HL-60 (cell line): ENCODE results near the gene RSU1.

Source experiments
- GABPA ChIP-seq: IDR thresholded peaks from 2 replicates; pipeline ENCODE4 v1.6.1; 2012; ENCODE audit warnings: low read depth
- POLR2AphosphoS5 ChIP-seq: IDR thresholded peaks from 2 replicates; pipeline ENCODE4 v1.6.1; 2012; ENCODE audit warnings: low read depth
- SPI1 ChIP-seq: IDR thresholded peaks from 2 replicates; pipeline ENCODE4 v1.6.1; 2012; ENCODE audit warnings: low read depth, mild to moderate bottlenecking, borderline replicate concordance
- TF ChIP-seq, protein P1 (sequence below): IDR thresholded peaks from one replicate; pipeline ENCODE4 v1.5.1; 2011; ENCODE audit warnings: low read length, control low read depth, inconsistent platforms; ENCODE audit not compliant: insufficient read depth
- TF ChIP-seq, protein P2 (sequence below): IDR thresholded peaks from 2 replicates; pipeline ENCODE4 v1.6.1; 2012; ENCODE audit warnings: low read depth; ENCODE audit not compliant: insufficient replicate concordance

DNA sequence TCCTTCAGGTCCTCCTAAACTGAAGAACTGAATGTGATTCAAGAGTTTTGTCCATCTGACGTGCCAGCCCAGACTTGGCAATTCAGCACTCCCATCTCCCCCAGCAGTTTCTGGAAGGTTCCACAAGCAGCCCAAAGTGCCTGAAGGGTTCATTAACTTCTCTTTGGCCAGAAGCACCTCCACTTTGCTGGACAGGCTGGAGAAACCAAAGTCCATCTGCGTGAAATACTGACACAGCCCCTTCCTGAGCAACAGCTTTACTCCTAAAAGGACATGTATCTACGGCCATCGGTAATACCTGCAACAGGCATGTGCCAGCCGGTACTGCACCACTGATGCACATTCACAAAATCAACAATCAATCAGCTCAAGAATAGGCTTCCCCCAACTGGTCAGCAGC, 48.5 kb downstream of the RSU1 start:
- TF ChIP-seq, protein P1, sequence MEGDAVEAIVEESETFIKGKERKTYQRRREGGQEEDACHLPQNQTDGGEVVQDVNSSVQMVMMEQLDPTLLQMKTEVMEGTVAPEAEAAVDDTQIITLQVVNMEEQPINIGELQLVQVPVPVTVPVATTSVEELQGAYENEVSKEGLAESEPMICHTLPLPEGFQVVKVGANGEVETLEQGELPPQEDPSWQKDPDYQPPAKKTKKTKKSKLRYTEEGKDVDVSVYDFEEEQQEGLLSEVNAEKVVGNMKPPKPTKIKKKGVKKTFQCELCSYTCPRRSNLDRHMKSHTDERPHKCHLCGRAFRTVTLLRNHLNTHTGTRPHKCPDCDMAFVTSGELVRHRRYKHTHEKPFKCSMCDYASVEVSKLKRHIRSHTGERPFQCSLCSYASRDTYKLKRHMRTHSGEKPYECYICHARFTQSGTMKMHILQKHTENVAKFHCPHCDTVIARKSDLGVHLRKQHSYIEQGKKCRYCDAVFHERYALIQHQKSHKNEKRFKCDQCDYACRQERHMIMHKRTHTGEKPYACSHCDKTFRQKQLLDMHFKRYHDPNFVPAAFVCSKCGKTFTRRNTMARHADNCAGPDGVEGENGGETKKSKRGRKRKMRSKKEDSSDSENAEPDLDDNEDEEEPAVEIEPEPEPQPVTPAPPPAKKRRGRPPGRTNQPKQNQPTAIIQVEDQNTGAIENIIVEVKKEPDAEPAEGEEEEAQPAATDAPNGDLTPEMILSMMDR = no peak
- TF ChIP-seq, protein P2, sequence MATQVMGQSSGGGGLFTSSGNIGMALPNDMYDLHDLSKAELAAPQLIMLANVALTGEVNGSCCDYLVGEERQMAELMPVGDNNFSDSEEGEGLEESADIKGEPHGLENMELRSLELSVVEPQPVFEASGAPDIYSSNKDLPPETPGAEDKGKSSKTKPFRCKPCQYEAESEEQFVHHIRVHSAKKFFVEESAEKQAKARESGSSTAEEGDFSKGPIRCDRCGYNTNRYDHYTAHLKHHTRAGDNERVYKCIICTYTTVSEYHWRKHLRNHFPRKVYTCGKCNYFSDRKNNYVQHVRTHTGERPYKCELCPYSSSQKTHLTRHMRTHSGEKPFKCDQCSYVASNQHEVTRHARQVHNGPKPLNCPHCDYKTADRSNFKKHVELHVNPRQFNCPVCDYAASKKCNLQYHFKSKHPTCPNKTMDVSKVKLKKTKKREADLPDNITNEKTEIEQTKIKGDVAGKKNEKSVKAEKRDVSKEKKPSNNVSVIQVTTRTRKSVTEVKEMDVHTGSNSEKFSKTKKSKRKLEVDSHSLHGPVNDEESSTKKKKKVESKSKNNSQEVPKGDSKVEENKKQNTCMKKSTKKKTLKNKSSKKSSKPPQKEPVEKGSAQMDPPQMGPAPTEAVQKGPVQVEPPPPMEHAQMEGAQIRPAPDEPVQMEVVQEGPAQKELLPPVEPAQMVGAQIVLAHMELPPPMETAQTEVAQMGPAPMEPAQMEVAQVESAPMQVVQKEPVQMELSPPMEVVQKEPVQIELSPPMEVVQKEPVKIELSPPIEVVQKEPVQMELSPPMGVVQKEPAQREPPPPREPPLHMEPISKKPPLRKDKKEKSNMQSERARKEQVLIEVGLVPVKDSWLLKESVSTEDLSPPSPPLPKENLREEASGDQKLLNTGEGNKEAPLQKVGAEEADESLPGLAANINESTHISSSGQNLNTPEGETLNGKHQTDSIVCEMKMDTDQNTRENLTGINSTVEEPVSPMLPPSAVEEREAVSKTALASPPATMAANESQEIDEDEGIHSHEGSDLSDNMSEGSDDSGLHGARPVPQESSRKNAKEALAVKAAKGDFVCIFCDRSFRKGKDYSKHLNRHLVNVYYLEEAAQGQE = no peak
- TF ChIP-seq POLR2AphosphoS5 (no peak), SPI1 (no peak), GABPA (no peak)
